Measurements from ENCODE around the gene GIGYF2.
A peak's percentile ranks its signal among the peaks of the same experiment; 100 is the strongest.
"Not testable (repeated sequence)": the region's sequence is repeated elsewhere in the genome, so short reads cannot be mapped to it uniquely, and the experiment has no call there.

GIGYF2 gene

GRCh38 chr2:232689152-232689910, 7.8 kb upstream of the GIGYF2 start:
- DNase-seq, result peak; percentile 33

- DNase-seq, result not testable (repeated sequence)
Observed at GRCh38 chr2:232691117-232691516, 6.0 kb upstream of the GIGYF2 start.

- DNase-seq, result no peak
Observed at GRCh38 chr2:232693344-232693743, 3.8 kb upstream of the GIGYF2 start.

GRCh38 chr2:232696609-232697058, 497 bp upstream of the GIGYF2 start:
- no peak for DNase-seq

- no peak for DNase-seq
Observed at GRCh38 chr2:232697807-232698110, 628 bp downstream of the GIGYF2 start.

GRCh38 chr2:232698556-232699091, 1.5 kb downstream of the GIGYF2 start:
- DNase-seq, result no peak

- DNase-seq, result no peak
Observed at GRCh38 chr2:232699110-232699509, 2.0 kb downstream of the GIGYF2 start.

GRCh38 chr2:232700154-232700553, 3.0 kb downstream of the GIGYF2 start:
- no peak for DNase-seq

- no peak for DNase-seq
Observed at GRCh38 chr2:232707076-232707475, 9.9 kb downstream of the GIGYF2 start.

GRCh38 chr2:232713505-232713904, 16.4 kb downstream of the GIGYF2 start:
- DNase-seq, result no peak

- no peak for DNase-seq
Observed at GRCh38 chr2:232714969-232715368, 17.8 kb downstream of the GIGYF2 start.

- DNase-seq, result not testable (repeated sequence)
Observed at GRCh38 chr2:232720056-232720455, 22.9 kb downstream of the GIGYF2 start.

GRCh38 chr2:232721261-232721660, 24.1 kb downstream of the GIGYF2 start:
- DNase-seq, result no peak

- no peak for DNase-seq
Observed at GRCh38 chr2:232721882-232722281, 24.8 kb downstream of the GIGYF2 start.

GRCh38 chr2:232723027-232723426, 25.9 kb downstream of the GIGYF2 start:
- DNase-seq, result no peak

GRCh38 chr2:232728785-232729184, 31.7 kb downstream of the GIGYF2 start:
- no peak for DNase-seq

- peak; percentile 78 for DNase-seq
Observed at GRCh38 chr2:232731470-232731869, 34.3 kb downstream of the GIGYF2 start.

GRCh38 chr2:232741294-232741693, 44.2 kb downstream of the GIGYF2 start:
- no peak for DNase-seq

GRCh38 chr2:232741972-232742371, 44.8 kb downstream of the GIGYF2 start:
- DNase-seq, result no peak

- no peak for DNase-seq
Observed at GRCh38 chr2:232744963-232745362, 47.8 kb downstream of the GIGYF2 start.

GRCh38 chr2:232748038-232748437, 50.9 kb downstream of the GIGYF2 start:
- no peak for DNase-seq

GRCh38 chr2:232749331-232749730, 52.2 kb downstream of the GIGYF2 start:
- DNase-seq, result no peak

GRCh38 chr2:232750135-232750671, 53.1 kb downstream of the GIGYF2 start:
- no peak for DNase-seq

- no peak for DNase-seq
Observed at GRCh38 chr2:232757905-232758304, 60.8 kb downstream of the GIGYF2 start.

Data from fibroblast of skin of abdomen (primary cell).